GM19395 (cell line): ENCODE results near the gene DIP2B.
"Not testable (repeated sequence)": the region's sequence is repeated elsewhere in the genome, so short reads cannot be mapped to it uniquely, and the experiment has no call there.

ENCODE experiments used
- ATAC-seq: cut with Tn5 transposase; IDR thresholded peaks from one replicate; pipeline ENCODE4 v1.9.1; 2021; ENCODE audit warnings: mild to moderate bottlenecking, moderate library complexity; ENCODE audit not compliant: unreplicated experiment

Gene DIP2B, protein sequence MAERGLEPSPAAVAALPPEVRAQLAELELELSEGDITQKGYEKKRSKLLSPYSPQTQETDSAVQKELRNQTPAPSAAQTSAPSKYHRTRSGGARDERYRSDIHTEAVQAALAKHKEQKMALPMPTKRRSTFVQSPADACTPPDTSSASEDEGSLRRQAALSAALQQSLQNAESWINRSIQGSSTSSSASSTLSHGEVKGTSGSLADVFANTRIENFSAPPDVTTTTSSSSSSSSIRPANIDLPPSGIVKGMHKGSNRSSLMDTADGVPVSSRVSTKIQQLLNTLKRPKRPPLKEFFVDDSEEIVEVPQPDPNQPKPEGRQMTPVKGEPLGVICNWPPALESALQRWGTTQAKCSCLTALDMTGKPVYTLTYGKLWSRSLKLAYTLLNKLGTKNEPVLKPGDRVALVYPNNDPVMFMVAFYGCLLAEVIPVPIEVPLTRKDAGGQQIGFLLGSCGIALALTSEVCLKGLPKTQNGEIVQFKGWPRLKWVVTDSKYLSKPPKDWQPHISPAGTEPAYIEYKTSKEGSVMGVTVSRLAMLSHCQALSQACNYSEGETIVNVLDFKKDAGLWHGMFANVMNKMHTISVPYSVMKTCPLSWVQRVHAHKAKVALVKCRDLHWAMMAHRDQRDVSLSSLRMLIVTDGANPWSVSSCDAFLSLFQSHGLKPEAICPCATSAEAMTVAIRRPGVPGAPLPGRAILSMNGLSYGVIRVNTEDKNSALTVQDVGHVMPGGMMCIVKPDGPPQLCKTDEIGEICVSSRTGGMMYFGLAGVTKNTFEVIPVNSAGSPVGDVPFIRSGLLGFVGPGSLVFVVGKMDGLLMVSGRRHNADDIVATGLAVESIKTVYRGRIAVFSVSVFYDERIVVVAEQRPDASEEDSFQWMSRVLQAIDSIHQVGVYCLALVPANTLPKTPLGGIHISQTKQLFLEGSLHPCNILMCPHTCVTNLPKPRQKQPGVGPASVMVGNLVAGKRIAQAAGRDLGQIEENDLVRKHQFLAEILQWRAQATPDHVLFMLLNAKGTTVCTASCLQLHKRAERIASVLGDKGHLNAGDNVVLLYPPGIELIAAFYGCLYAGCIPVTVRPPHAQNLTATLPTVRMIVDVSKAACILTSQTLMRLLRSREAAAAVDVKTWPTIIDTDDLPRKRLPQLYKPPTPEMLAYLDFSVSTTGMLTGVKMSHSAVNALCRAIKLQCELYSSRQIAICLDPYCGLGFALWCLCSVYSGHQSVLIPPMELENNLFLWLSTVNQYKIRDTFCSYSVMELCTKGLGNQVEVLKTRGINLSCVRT (N-terminal part only)

DNA sequence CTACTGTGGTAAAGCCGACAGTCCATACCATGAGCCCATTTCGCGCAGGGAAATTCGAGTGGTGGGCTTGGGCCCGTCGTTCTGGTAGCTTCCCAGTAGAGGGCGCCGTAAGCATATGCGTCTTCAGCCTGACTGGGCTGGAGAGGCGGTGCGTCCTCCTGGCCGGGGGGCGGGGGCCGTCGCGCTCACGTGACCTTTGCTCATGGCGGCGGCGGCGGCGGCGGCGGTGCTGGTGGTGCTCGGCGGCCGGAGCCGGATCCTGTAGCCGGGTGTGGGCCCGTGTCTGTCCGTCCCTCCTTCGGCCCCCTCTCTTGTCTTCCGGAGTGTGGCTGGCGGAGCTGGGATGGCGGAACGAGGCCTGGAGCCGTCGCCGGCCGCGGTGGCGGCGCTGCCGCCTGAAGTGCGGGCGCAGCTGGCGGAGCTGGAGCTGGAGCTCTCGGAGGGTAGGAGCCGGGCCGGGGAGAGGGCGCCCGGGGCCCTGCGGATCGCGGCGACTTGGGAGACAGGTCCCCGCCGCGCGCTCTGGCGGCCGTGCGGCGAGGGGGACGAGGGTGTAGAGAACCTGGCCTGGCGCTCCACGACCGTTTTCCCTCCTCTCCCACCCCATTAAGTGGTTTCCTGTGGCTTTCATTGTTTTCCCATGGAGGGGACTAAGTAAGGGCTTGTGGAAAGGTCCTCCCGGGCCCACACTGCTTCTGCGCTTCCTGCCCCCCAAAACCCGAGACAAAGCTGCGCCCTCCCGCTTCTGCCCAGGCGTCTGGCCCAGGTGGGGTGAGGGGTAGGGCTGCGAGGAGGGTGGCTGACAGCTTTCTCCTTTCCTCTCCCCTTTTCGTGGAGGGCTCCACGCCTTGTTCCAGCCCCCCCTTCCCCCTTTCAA, at the start of gene DIP2B:
TSS of gene DIP2B (plus strand) at position 188 of the 877 bp plus-strand sequence. CDS start at position 344, 156 bp downstream.
- ATAC-seq, result peak; percentile 70

DNA sequence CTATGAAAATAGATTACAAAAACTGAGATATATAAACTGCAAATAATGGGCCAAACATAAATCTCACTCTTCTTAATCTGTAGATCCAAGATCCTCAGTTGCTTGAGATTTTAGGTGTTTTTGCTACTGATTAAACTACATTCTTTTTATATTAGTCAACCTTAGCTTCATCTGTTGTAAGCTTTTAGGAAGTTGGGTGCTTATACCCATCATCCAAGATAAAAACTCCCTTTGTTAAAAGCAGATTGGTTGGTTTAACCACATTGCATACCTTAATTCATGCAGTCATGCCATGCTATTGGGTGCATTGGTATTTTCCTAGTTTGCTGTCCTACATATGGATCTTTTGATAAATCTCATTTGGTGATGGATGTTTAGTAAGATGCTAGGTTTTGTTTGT, 46.2 kb upstream of the DIP2B start:
- no peak for ATAC-seq

DNA sequence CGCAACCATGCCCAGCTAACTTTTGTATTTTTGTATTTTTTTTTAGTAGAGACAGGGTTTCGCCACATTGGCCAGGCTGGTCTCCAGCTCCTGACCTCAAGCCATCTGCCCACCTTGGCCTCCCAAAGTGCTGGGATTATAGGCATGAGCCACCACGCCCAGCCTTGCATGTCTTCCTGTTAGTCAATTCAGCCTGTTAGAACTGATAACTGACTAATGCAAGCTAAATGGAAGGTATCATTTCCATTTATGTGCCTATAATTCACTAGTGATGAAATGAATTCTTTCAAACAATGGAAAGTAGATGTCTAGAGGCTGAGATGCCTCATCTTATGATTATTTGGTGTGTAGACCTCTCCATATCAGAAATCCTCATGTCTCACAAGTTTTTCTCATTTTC, 37.3 kb upstream of the DIP2B start:
- no peak for ATAC-seq

DNA sequence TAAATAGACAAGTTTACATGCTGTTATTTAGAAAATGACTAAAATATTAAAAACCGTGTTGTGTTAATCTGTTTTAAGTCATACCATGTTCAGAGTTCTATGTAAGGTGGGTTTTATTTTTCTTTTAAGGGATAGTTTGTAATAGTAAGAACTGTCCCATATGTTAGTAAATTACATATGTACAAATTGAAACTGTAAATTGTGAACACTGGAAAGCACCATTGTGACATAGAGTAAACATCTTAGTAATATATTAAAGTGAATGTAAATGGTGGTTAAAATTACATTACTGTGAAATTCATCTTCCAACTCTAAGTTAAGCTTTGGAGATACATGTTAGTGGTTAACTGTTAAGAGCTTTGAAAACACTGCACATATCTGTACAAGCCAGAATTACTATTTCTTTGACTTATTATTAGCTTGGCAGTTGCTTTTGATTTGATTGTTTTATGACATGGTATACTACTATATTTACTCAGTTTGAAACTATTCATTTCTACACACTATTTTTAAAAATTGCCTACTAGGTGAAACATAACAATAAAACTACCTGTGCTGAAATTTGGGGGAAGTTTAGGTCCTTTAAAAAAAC, 27.4 kb upstream of the DIP2B start:
- ATAC-seq, result no peak

DNA sequence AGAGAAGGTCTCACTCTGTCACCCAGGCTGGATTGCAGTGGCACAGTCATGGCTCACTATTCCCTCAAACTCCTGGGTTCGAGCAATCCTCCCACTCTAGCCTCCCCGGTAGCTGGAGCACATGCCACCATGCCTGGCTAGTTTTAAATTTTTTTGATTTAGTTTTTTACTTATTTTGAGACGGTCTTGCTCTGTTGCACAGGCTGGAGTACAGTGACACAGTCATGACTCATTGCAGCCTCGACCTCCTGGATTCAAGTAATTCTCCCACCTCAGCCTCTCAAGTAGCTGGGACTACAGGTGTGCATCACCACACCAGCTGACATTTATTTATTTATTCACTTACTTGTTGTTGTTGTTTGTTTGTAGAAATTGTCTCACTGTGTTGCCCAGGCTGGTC, 22.2 kb upstream of the DIP2B start:
- no peak for ATAC-seq

DNA sequence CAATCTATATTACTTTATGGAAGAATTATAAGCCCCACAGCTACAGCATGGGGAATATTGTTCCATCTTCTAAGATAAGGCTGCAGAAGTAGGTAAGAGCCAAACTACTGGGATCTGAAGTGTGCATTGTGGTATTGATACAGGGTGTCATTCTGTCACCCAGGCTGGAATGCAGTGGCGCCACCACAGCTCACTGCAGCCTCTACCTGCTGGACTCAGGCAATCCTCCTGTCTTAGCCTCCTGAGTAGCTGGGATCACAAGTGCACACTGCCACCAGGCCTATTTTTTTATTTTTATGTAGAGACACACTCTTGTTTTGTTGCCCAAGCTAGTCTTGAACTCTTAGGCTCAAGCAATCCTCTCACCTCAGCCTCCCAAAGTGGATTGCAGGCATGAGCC, 21.3 kb upstream of the DIP2B start:
- no peak for ATAC-seq

DNA sequence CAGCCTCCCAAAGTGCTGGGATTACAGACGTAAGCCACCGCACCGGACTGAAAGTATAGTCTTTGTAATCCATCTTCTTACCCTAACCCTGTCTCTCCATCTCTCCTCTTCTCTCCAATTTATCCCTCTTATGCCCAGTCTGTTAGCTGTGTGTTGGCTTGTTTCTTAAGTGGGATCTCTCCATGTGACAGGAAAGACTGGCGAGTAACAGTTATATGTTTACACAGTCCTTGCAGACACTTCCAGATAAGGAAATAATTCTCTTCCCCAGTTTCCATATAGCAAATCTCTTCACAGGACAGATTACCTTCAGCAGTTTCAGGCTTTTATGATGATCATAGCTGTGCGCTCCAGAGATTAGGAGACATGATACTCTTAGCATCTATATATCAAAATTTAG, 16.0 kb upstream of the DIP2B start:
- ATAC-seq, result no peak

DNA sequence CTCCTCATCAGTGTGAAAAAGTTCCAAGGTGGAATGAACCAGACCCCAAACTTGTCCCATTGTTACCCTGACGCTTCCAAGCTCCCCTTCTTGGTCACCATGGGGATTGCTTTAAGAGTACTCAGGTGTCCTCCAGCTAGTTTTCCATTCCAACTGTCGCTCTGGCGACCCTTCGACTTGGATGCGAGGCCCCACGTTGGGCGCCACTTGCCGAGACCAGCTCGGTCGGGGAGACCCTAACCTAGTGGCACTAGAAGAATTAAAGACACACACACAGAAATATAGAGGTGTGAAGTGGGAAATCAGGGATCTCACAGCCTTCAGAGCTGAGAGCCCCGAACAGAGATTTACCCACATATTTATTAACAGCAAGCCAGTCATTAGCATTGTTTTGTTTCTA, 6.7 kb upstream of the DIP2B start:
- ATAC-seq, result not testable (repeated sequence)

DNA sequence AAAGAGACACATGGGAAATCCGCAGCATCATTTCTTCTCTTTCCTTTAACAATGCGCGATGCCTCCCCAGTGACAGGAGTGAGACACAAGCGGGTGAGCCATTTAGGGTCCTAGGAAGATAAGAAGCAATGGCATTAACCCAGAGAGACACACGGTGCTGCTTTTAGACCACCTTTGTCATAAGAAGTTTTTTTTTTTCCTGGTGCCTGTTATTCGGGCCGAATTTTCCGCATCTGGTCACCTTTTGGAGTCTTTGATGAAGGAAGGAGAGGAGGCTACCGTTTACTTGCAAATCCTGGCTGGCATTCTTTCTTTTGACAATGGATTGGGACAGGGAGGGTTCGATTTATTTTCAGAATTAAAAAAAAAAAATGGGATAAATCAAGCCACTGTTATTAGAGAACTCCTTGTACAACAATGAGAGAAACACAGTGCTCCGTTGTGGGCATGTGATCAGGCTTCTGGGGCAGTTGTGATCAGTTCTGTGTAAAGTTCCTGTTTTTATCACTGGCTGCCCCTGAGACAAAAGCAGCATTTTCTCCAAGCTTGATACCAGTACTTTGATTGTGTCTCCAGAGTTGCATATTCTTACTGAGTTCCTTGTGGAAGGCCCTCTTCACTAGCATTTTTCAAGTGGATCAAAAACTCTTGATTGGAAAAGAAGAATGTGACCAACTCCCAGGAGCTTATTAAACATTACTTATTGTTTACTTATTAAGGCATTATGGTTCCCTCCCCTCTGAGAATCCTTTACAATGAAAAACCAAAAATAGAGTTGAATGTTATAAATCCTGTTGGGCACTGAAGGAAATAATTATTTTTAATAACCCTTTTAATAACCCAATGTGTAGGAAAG, 1.1 kb downstream of the DIP2B start:
- no peak for ATAC-seq

DNA sequence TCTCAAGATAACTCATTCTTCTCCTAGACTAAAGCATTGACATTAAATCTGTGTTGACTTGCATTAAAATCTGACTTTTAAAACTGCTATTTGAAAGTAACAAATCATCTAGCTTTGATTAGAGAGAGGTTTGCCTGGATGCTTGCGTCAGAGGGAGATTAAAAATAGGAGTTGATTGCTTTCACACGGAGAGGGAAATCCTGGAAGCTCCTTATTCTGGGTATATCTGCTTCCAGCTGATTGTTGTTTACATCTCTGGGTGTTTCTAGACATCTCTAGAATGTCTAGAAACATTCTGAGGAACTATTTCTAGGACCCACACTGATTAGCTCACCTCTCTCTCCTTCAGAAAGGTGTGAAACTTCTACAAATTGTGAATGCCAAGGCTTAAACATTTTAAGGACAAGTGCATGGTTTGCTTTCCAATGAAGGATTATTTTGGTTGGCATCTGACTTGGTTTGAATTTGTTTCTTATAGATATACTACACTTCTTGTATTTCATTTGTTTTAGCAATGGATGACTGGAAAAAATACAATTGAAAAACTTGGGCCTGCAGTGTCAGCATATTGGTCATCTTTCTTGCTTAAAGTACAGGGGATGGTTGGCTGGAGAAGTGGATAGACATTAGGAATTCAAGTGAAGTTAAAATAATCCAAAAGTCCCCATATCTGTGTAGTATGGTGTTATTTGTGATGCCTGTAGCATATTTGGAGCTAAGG, 2.1 kb downstream of the DIP2B start:
- no peak for ATAC-seq

DNA sequence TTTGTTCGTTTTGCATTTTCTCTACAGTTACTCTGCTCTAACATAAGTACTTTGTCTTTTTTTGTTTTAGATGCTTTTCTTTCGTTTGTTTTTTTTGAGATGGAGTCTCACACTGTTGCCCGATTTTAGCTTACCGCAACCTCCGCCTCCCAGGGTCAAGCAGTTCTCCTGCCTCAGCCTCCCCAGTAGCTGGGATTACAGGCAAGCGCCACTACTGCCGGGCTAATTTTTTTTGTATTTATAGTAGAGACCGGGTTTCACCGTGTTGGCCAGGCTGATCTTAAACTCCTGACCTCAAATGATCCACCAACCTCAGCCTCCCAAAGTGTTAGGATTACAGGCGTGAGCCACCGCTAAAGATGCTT, 2.7 kb downstream of the DIP2B start:
- no peak for ATAC-seq

DNA sequence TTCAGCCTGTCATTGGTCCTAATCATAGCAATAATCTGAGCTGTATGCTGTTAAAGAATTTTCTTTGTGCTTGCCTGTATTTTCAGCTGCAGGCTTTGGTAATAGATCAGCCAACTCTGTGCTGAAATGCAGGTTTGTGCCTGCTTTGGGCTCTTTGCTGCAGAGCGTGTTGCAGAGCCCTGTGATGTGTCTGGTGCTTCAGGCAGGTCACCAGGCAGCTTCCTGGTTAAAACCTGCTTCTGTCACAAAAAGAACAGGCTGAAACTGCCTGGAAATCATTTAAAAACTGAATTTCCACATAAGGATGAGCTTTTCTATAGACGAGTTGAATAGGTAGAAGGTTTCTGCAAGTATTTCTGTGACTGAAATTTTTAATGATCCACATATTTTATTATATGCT, 3.1 kb downstream of the DIP2B start:
- no peak for ATAC-seq

DNA sequence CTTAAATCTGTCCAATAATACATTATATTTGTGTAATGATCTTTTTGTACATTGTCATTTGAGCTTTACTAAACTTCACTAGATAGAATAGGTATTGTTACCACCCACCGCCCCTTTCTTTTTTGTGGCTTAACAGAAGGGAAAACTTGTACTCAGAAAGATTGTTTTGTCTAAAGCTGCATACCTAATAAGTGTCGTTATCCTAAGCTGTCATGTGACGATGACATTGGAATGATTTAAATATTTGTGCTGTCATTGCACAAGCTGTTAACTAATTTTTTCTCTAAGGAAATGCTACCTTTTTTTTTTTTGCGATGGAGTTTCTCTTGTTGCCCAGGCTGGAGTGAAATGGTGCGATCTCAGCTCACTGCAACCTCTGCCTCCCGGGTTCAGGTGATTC, 3.6 kb downstream of the DIP2B start:
- ATAC-seq, result no peak

DNA sequence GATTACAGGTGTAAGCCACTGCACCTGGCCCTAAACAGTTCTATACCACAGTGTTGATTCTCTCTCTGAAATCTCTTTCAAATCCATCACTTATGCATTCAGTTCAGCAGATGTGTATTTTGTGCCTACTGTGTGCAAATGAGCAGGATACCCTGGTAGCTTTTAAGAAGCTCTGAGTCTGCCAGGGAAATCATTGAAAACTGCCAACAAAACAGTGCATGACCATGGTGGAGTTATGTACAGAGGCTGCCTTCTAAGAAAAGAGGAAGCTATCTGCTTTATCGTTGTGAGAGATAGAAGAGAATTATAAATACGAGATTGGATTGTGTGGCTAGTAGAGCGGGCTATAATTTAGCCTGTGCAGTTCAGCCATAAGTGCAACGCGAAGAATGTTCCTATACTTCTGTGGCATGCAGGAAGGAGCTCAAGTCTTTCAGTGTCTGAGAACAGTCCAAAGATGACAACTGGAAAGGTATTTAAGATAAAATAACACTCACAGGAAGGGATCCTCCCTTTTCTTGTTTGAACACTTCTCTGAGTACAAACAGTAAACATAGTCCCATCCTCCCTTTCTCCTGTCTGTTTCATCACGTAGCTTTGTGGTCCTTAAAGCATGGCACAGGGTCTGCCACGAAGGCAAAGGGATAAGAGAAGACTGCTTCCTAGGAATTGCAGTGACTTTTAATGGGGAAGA, 4.3 kb downstream of the DIP2B start:
- ATAC-seq, result no peak

DNA sequence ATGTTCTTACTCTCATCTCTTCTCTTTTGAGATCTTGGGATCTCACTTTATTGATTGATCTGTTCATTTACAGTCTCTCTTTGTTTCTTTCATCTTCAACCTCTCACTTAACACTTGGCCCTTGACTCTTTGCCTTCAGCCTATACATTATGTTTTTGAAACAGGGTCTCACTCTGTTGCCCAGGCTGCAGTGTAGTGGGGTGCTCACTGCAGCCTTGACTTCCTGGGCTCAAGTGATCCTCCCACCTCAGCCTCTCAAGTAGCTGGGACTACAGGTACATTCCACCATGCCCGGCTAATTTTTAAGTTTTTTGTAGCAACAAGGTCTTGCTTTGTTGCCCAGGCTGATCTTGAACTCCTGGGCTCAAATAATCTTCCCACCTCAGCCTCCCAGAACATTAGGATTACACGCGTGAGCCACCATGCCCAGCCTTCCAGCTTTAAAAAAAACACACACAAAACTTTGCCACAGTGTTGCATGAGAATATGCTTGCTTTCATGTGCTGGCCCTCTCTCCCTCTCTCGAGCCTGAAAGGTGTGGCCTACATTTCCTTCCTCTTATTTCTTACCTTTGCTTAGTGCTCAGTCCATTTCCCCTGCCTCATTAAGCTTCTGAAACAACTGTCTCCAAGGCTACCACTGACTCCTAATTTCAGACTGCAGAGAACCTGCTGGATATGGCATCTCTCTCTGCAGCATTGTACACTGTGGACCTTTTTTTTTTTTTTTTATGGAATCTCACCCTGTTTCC, 9.9 kb downstream of the DIP2B start:
- ATAC-seq, result peak; percentile 44

DNA sequence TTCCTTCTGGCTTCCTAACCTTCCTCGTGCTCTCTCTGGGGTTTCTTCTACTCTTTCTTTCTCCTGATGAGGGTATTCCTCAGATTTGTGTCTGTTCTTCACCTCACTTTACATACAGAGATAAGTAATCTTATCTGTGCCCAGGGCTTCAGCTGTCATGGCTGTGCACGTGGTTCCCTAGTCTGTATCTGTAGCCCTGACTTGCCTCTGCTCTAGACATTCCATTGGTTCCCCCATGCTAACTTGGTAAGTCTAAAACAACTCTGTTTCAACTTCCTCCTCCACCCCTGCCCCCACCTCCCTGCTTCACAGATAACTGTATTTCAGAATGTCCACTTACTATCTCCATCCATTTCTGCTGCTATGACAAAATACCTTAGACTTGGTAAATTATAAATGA, 10.8 kb downstream of the DIP2B start:
- ATAC-seq, result no peak

DNA sequence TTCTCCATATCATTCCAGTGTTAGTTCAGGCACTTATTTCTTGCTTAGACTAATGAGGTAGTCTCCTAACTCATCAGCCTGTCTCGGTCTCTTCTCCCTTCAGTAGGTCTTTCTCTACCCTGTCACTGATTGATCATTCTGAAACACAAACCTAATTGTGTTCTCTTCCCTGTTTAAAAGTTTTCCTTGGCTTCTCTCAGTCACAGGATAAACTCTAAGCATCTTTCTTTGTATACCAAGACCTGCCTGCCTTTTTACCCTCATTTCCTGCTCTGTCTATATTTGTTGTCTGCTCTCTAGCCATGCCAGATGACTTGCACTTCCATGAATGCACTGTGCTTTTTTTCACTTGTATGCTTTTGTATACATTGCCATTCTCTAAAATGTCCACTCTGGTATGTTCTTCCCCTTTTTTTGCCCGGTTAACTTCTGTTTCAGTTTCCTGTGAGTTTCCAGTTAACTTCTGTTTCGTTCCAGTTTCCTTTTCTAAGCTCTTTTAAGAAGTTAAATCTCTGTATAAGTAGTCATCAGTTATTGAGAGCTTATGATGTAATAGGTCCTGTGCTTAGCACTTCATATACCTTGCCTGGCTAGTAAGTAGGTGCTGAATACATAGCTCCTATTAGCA, 12.8 kb downstream of the DIP2B start:
- peak; percentile 77 for ATAC-seq
